NCI-H226 (cell line): ENCODE measurements around the gene RGS3.

Experiments used
- DNase-seq: peaks from one replicate; pipeline ENCODE4 v3.0.0-alpha.2; 2015

Gene RGS3

DNA sequence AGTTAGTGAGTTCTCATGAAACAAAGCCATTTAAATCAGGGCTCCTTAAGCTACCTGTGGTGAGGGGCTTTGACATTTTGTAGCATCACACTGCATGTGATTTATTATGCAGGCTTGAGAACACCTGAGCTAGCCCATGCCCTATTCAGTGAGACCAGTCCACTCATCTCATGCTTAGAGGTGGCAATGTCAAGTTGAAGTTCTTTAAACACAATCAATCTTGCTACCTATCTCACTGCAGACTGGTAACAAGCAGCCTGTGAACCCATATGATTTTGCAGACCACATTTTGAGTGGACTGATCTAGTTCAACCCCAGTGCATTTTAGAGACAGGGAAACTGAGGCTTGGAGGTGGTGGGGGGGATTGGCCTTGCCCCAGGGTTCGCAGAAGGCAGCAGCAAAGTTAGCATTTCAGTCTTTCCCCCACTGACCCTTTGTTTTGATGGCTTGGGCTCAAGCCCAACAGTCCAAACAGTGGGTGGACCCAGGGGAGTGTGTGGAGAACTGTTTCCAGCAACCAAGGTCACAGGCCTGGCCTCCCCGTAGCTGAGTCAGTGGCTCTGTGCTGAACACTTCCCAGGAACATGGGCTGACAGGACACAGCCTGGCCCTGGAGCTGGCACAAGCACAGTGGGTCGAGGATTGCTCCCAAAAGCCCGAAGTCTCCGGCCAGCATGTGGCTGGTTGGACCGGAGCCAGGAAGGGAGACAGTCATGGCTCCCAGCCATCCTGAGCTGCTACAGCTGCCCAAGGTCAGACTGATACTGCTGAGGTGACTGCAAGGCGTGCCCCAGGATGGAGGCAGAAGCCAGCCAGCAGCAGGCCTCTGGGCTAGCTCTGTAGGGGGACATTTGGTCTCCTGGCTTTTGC is 95.3 kb downstream of the RGS3 start:
- DNase-seq: no peak

DNA sequence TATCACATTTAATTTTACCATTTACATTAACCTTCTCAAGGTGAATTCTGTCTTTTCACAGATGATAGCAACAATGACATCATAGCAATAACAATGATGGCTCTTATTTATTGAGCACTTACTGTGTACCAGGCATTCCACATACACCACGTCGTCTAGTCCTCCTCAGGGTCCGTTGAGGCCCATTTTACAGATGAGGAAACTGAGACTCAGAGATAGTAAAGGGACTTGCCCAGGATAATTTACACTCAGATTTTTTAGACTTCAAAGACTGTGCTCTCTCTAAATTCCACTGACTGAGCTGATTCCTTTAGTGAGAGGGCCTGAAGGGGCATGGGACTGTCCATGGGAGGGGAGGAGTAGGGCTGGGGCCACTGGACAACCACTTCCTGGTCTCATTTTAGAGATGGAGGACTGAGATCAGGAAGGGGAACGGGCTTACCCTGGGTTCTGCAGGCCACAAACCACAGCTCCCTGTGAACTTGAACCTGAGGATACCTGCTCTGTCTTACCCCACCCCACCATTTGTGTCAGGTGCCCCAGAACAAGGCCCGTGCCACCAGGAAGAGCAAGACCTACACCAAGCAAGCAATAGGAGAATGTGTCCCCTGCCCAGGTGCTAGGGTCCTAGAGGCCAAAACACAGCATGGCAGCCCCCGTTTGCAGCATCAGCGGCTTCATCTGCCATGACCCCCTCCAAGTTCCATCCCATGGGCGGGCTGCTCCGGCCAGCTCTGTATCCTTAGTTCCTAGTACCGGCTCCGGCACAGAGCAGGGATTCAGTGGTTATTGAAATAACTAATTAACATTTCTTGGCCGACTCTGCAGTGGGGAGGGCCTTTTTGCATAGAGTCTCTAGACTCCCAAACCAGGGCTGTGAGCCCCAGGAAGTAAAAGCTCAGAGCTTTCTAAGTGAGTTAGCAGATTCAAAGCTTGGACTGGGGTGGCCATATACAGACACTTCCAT is 96.6 kb downstream of the RGS3 start:
- no peak for DNase-seq

DNA sequence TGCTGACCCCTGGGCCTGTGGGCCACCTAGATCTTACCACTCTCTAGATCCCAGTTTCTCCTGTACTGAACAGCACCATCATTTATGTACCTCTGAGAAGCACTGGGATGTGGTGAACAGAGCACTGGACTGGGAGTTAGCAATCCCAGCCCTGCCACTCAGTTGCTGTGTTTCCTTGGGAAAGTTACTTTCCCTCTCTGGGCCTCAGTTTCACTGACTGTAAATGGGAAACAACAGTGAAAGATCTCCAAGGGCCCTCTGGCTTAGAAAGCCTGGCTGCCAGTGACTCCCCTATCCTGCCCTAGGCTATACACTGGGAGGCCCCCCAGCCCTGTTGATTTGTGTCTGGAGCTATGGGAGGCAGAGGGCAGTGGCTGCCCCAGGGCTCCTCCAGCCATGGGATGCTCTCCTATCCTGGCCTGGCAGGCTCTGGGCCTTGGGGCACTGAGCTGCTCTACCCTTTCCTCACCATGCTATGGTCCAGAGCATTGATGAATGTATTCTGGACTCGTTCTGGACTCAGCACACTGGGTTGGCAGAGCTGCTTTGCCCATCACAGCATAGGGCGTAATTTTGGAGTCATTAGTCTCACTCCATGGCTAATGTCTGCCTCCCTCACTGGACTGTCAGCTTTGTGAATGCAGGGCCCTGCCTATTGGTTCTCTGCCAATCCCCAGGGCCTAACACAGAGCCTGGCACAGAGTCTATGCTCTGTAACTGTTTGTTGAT is 99.3 kb downstream of the RGS3 start:
- DNase-seq: no peak

DNA sequence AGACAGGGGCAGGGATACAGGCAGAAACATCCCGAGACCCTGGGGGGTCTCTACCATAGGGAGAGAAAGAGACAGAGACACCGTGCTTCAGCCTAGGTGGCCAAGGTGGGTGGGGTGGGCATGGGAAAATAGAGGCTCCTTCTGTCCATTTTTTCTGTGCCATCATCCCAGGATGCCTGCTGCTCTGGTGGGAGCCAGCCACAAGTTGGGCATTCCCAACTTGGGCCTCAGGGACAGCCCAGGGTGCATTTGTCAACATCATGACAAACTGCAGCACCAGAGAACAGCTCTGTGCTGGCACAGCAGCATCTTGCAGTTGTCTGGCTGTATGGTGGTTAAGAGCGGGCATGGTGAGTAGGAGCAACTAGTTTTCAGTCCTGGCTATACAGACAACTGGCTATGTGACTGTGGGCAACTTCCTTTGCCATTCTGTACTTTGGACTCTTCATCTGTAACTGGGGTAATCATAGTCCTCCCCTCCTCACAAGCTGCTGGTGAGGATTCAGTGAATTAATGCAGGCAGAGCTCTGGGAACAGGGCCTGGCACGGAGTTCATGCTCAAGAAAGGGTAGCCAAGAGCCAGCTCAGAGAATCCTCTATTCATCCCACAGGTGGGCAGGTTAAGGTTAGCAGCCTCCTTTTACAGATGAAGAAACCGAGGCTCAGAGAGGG is 100.4 kb downstream of the RGS3 start:
- DNase-seq: no peak

DNA sequence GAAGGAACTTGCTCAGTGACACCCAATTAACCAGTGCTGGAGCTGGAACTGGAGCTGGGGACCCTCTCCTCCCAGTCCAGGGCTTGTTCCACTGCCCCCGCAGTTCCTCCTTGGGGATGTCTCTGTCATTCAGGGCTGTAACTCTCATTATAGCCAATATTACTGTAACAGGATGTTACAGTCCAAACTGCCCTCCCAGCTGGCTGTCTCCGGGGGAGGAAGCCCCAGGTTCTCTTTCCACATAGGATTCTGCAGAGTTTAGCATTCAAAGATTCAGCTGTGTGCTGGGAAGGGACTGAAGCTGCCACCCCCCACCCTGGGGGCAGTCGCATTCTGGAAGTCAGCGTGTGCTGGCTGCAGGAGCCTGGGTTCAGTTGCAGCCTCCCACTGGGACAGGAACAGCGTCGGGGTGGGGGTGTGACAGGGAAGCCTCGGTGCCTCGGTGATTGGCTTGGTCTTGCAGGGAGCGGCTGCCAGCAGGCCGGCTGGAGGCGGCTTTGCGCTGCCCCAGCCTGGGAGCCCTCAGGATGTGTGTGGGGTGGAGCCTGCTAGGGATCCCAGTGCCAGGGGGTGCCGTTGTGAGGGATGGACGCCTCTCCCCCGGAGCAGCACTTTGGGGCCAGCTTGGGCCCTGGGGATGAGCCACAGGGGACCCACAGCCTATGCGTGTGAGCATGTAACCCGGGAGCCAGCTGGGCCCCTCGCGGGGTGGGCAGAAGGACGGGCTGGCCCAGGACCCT is 101.1 kb downstream of the RGS3 start:
- peak; percentile 85 for DNase-seq

DNA sequence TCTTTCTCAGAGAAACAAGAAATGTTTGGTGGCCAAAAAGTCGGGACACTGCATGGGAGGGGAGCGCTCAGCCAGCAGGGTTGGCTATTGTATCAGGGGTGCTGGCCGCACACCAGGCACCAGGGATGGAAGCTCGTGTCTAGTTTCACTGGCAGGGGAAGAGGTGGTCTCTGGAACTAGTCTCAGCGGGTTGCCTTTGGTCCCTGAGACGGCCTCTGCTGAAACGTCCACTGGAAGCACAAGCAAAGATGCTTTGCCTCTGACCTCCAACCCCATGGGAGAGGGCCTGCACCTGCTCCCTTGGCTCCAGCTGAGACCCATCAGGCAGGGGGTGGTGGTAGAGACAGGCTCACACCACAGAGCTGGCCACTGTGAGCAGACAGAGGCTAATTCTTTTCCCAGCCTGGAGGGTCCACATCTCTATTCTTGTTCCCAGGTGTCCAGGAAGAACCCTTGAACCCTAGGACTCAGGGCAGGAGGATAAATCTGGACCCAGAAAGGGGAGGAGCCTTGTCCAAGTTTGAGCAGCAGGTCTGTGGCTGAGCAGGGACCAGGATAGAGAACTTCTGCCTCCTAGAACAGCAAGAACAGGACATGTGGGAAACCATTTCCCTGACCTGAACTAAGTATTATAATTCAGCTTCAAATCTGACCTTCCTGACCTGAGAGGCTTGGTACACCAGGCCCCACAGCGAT is 102.6 kb downstream of the RGS3 start:
- no peak for DNase-seq

DNA sequence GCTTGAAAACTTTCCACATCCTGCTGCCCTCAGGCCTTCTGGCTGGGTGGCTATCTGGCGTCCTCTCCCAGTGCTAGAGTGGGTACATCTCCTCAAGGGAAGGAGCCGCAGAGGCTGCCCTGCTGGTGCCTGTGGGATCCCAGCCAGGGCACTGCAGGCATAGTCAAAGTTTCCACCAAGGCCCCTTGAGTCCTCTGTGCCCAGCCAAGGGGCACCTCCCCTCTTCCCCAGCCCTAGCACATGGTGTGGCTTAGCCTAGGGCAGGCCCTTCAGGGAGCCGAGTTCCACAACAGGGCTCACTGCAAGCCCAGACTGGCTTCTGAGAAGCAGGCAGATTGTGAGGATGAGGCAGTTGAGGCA is 103.2 kb downstream of the RGS3 start:
- peak; percentile 69 for DNase-seq

DNA sequence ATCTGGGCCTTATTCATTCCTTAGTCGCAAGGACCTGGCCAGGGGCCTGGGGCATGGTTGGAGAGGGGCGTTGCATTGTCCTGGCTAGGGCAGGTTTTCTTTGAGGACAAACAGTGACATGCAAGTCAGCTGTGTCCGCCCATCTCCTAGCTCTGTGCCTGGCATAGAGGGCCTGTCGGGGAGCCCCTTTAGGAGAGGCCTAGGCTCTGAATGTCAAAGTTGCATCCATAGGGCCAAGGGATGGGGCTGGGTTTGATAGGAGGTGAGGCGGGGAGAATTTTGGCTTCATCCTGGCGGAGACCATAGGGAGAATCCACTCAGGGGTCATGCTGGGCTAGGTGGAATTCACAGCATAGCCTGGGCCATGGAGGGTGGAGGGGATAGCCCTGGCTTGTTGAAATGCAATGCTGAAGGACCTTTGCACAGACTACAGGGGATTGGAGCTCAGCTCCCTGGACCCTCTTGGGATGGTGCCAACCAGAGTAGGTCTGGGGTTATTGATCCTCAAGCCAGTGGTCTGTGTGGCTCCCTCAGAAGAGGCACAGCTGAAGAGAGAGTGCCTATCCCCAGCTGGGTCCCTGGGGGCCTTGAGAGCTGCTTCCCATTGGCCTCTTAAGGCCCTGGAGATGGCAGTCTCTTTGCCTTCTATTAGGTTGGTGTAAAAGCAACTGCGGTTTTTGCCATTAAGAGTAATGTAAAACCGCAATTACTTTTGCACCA is 104.0 kb downstream of the RGS3 start:
- no peak for DNase-seq

DNA sequence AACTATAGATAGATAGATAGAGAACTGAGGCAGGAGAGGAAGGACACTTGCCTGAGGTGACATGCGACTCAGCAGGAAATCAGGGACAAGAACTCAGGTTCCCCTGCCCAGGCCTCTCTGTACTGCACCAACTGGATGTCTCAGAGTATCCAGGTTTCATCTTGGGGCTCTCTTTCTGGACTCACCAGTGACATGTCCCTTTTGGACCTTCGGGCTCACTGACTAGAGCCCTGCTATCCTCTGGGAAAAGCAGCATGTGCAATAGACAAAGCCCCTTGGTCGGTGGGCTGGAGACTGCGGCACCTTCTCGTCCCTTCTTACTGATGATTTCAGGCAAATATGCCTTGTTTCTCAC is 104.5 kb downstream of the RGS3 start:
- DNase-seq: no peak

DNA sequence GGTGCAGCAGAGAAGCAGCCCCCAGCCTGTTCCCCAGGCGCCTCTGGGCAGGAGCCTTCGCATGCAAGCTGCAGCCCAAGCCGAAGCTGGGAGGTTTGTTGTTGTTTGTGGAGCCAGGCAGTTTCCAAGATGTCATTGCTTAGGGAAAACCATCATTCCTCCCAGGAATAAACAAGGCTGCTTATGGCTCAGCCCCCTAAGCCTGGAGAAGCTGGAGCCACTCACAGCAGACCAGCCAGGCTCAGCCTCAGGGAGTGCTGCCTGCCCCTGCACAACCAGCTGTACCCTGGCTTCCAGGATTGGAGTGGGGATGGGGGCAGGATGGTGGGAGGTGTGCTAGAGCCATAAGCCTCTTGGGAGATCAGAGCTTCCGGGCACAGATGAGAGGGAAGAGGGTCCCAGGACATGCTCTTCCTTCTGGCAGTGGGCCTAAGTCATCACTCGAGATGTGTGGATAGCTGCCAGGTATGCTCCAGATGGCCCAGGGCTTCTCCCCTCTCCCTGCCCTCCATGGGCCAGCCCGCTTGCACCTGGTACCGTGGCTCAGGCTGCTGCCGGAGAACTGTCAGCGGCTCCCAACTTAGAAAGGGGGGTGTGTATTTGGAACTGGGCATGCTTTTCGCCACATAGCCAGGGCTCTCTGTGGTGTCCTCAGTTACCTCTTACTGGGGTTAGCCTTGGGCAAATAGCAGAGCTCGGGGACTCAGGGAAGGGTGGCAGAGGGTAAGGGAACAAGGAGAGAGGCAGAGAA is 105.2 kb downstream of the RGS3 start:
- no peak for DNase-seq

DNA sequence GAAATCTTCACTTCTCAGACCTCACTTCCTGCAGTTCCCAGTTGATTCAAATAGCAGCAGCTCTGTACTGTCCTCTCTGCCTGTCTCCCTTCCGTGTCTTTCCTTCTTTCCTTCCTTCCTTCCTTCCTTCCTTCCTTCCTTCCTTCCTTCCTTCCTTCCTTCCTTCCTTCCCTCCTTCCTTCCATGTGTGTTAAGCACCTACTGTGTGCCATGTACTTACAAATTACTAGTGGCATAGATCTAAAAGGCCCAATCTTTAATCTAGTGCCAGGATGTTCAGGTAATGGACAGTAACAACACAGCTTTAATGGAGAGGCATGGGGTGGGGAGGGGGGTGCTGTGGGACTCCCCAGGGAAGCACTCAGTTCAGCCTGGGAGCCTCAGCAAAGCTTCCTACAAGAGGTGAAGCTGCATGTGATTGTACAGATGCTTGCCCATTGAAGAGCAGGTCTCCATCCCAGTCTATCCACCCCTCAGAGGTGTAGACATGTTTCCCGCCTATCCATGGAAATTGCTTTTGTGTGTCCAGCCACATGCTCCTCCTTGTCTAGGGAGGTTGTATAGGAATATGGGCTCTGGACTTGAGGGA is 106.0 kb downstream of the RGS3 start:
- no peak for DNase-seq

DNA sequence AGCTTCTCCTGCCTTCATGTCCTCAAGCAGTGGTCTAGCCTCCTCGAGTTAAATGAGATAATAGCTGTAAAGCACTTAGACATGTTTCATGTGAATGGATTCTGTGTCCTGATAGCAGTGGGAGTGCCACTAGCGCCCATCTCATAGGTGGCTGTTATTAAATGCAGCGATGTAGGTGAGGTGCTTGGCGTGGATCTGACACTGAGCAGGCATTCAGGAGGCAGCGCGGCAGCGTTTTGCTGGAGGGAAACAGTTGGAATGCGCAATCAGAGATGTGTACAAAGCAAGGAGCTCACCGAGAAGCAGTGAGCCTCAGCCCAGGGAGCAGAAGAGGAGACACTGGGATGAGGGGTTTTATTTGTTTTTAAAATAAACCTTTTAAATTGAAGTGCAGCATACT is 106.6 kb downstream of the RGS3 start:
- DNase-seq: no peak

DNA sequence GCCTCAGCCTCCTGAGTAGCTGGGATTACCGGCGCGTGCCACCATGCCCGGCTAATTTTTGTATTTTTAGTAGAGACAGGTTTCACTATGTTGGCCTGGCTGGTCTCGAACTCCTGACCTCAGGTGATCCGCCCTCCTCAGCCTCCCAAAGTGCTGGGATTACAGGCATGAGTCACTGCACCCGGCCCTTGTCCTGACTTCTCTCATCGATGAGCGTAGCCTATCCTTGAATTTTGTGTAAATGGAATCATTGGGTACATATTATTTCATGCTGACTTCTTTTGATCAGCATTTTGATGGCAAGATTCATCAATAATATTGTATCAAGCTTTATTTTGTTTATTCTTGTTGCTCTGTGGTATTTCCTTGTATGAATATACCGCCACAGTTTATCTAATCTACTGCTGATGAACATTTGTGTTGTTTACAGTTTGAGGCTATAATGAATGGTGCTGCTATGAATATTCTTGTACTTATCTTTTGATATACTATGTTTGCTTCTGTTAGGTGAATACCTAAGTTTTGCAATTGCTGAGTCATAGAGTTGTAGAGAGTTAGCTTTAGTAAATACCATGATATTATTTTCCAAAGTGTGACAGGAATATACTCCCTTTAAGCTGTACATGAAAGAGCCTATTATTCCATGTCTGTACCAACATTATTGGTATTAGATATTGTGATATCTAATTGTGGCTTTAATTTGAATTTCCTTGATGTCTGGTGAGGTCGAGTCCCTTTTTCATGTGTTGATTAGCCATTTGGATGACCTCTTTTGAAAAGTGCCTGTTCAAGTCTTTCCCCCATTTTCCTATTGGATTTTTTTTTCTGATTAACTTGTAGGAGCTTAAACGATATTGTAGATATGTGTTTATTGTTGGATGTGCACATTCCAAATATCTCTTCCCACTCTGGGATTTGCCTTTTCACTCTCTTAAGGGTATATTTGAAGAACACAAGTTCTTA is 107.5 kb downstream of the RGS3 start:
- DNase-seq: peak; percentile 82

DNA sequence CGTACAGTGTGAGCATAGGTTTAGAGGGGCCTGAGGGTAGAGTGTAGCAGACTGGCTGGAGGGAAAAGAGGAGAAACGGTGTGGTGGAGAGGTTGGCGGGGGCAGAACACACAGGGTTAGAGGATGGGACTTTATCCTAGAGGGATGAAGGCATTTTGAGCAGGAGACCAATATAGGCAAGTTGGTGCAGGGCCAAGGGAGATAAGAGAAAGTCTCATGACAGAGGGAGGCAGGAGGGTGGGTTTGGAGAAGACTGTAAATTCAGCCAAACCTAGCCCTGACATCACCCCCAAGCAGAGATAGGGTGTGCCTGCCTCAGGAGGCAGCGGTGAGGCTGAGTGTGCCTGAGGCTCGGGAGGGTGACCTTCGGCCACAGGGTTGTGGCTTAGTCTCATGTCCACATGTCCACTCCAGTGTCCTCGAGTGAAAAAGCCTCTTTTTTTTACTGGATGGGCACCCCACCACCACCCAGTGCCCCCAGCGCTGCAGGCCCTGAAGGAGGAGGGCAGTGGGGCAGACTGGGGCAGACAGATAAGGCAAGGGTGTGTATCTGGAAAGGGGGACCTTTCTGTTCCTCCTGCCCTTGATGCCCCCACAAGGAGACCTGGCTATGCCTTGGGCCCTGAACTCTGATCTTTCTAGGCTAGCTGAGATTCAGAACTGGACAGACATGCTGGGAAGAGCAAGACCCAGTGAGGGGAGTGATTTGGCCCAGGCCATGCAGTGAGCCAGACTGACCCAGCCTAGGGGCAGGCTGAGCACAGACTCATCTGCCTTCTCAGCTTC is 108.7 kb downstream of the RGS3 start:
- DNase-seq: peak; percentile 85

DNA sequence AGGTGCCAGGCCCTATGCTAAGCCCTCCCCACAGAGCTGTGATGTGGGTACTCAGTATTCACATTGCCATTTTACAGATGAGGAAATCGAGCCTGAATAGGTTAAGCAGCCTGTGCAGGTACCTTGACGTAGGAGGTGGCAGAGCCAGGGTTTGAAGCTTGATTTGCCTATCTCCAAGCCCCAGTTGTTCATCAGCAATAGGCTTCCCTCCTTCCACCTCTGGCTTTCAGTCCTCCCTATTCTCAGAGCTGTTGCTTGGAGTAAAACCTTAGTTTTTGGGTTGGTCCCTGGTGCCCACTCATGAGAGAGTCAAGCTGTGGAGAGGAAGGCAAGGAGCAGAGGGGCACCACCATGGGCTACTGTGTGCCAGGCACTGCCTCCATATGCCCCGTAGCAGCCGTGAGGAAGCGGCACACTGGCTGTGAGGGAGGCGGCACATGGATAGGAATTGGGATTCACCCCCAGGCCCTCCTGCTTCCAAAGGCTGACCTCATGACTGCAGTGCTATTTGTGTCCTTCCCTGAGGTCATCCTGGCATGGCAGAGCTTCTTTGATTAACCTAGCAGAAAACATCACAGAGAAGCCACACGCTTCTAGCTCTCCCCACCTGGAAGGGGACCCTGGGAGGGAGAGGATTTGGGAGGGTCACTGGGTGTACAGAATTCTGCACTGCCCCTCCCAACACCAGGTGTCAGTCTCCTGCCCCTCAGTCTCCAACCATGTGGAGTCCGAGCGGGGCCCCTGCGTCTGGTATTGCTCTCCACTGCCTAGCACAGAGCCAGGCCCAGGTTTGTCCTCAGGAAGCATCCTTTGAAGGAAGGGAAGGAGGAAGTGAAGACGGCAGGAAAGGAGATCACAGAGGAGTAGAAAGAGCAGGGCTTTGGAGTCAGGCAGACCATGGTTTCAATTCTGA is 109.8 kb downstream of the RGS3 start:
- no peak for DNase-seq

DNA sequence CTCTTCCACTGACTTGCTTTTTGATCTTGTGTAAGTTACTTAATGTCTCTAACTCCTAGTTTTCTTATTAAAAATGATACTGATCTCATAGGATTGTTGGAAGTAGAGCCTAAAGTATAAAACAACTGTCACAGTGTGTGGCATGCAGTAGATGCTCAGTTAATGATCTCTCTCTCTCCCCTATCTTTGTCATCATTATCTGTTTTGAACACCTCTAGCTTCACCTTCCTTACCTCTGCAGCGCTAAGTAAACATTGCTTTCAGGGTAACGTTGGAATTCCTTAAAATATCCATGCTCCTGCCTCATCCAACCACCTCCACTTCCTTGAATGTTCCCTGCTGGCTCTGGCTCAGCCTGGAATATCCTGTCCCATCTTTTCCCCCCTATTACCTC is 110.4 kb downstream of the RGS3 start:
- DNase-seq: no peak
